ENCODE measurements around the gene ST3GAL2. TPM values are rescaled to one million over a fixed set of nuclear protein-coding genes. Genes with fewer than 3 reads are reported as not detected.

The ST3GAL2 gene
- total RNA-seq, 1 donor from 2014 or later = 134 TPM

DNA sequence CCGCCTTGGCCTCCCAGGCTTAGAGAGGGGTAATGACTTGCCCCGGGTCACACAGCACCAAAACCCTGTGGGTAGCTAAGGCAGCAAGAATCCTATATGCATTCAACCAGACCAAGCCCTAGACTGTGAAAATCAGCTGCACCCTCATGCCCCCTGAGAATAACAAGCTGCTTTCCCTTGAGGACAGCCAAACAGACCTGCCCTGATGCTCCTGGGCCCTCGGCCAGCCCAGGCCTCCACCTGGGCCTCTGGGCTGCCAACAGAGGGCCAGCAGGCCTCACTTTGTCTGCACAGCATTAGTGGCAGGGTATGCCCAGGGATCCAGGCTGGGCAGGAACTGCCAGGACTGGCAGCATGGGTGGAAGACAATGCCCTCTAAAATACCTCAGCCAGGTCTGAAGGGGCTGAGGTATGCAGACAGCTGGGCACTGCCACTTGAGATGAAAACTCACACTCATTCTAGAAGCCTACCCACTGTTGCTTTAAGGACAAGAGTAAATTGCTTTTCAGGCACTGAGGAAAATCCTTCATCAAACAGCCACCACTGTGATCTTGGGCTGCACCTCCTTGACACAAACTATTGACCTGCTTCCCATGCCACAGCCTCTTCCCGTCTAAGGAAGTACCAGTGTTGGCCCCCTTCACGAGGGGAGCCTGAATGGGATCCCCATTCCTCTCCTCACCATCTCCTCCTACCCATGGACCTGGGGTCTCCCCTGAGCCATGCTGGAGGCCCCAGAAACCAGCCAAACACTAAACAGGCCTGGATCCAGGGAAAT lies 8.8 kb downstream of the ST3GAL2 start:
- peaks cover 5% of the 10 kb centered on the region for H3K36me3 Mint-ChIP-seq (ENCODE audit: unreplicated experiment)
- TF ChIP-seq, protein P1, sequence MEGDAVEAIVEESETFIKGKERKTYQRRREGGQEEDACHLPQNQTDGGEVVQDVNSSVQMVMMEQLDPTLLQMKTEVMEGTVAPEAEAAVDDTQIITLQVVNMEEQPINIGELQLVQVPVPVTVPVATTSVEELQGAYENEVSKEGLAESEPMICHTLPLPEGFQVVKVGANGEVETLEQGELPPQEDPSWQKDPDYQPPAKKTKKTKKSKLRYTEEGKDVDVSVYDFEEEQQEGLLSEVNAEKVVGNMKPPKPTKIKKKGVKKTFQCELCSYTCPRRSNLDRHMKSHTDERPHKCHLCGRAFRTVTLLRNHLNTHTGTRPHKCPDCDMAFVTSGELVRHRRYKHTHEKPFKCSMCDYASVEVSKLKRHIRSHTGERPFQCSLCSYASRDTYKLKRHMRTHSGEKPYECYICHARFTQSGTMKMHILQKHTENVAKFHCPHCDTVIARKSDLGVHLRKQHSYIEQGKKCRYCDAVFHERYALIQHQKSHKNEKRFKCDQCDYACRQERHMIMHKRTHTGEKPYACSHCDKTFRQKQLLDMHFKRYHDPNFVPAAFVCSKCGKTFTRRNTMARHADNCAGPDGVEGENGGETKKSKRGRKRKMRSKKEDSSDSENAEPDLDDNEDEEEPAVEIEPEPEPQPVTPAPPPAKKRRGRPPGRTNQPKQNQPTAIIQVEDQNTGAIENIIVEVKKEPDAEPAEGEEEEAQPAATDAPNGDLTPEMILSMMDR (IDR thresholded peaks at IDR 0.05; ENCODE audit: partially characterized antibody, unreplicated experiment) = no peak
- no peak for DNase-seq
- peaks cover 22% of the 10 kb centered on the region for H3K9me3 Mint-ChIP-seq (ENCODE audit: unreplicated experiment)
- peak overlapping the region; percentile 69 for H3K27ac Mint-ChIP-seq (ENCODE audit: unreplicated experiment)
- peak overlapping the region; percentile 77 for H3K4me3 Mint-ChIP-seq (ENCODE audit: unreplicated experiment)
- peaks cover 26% of the 10 kb centered on the region for H3K27me3 Mint-ChIP-seq (ENCODE audit: unreplicated experiment)
- peaks cover 58% of the 10 kb centered on the region for H3K4me1 Mint-ChIP-seq (ENCODE audit: low read depth, unreplicated experiment)

DNA sequence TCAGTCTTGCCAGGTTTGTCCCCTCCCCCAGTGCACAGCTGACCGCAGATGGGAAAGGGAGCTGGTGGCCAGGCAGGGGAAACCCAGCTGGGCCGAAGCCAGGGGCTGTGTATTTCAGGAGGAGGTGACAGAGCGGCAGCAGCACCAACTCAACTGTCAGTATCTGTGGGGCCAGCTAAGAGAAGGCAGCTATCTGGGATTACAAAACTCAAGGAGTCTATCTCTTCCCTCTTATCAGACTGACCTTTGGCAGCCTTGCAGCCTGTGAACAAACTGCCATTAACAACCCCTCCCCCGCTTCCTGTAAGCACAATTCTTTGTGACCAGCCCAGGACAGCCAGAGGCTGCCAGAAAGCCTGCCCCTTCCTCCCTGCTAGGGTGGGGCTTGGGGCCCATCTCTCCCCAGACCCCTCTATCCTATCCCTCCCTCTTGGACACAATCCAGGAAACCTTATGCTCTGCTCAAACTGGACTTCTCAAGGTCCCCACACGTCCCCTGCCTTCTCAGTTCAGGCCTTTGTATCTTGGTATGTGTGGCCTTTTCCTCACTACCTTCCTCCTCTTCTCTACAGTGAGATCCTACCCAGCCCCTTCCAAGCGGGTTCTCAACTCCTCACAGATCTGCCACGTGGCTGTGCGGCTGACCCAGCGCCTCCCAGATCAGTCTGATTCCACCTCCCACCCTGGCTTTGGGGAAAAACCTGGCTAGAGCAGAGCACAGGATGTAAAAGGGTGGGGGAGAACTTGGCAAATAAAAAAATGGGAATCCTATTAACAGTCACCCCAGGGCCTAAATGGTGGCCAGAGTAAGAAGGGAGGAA lies 10.5 kb downstream of the ST3GAL2 start:
- peak; percentile 86 for DNase-seq
- peaks cover 24% of the 10 kb centered on the region for H3K27me3 Mint-ChIP-seq (ENCODE audit: unreplicated experiment)
- H3K27ac Mint-ChIP-seq (ENCODE audit: unreplicated experiment) = peak overlapping the region; percentile 98
- H3K36me3 Mint-ChIP-seq (ENCODE audit: unreplicated experiment) = peaks cover 5% of the 10 kb centered on the region
- TF ChIP-seq, protein P1 (IDR thresholded peaks at IDR 0.05; ENCODE audit: partially characterized antibody, unreplicated experiment) = no peak
- peak overlapping the region; percentile 72 for H3K4me3 Mint-ChIP-seq (ENCODE audit: unreplicated experiment)
- H3K4me1 Mint-ChIP-seq (ENCODE audit: low read depth, unreplicated experiment) = peaks cover 48% of the 10 kb centered on the region
- peaks cover 18% of the 10 kb centered on the region for H3K9me3 Mint-ChIP-seq (ENCODE audit: unreplicated experiment)

DNA sequence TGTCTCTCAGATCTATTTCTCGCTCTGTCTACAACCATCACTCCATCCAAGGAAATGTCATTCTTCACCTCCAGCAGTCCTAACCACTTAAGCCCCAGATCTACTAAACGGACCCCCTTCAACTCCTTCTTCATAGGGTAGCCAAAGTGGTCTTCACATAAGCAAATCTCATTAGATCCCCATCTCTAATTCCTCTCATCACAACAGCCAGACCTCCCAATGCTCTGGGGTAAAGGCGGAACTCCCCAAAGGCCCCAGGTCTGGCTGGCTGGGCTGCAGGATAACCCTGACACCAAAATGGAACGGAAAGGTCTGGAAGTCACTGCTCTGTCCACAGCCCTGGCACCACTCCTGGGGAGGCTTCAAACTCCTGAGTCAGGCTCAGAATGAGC lies 11.1 kb downstream of the ST3GAL2 start:
- H3K36me3 Mint-ChIP-seq (ENCODE audit: unreplicated experiment) = peaks cover 5% of the 10 kb centered on the region
- H3K4me1 Mint-ChIP-seq (ENCODE audit: low read depth, unreplicated experiment) = peaks cover 45% of the 10 kb centered on the region
- peak overlapping the region; percentile 98 for H3K27ac Mint-ChIP-seq (ENCODE audit: unreplicated experiment)
- DNase-seq = no peak
- TF ChIP-seq, protein P1 (IDR thresholded peaks at IDR 0.05; ENCODE audit: partially characterized antibody, unreplicated experiment) = no peak
- H3K9me3 Mint-ChIP-seq (ENCODE audit: unreplicated experiment) = peaks cover 18% of the 10 kb centered on the region
- H3K4me3 Mint-ChIP-seq (ENCODE audit: unreplicated experiment) = peak overlapping the region; percentile 72
- peaks cover 19% of the 10 kb centered on the region for H3K27me3 Mint-ChIP-seq (ENCODE audit: unreplicated experiment)

DNA sequence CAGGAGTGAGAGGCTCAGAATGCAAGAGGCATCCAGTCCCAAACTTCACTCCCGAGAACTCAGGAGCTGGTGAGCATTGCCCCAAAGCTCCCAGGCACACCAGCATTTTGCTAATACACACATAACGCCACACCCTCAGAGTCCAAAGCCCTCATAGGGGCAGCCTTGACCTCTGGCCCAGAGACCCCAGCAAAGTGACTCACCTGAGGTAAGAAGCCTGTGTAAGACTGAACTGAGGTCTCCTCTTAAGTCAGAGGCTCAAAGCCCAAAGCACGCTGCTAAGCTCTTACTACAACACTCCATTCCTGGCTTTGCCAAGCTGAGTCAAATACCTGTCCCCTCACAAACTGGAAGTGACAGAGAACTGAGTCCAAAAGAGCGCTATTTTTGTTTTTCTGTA lies 16.4 kb downstream of the ST3GAL2 start:
- peaks cover 38% of the 10 kb centered on the region for H3K4me1 Mint-ChIP-seq (ENCODE audit: low read depth, unreplicated experiment)
- DNase-seq = no peak
- H3K9me3 Mint-ChIP-seq (ENCODE audit: unreplicated experiment) = peaks cover 9% of the 10 kb centered on the region
- H3K36me3 Mint-ChIP-seq (ENCODE audit: unreplicated experiment) = peaks cover 2% of the 10 kb centered on the region
- peaks cover 7% of the 10 kb centered on the region for H3K27me3 Mint-ChIP-seq (ENCODE audit: unreplicated experiment)
- no peak overlapping the region for H3K4me3 Mint-ChIP-seq (ENCODE audit: unreplicated experiment)
- TF ChIP-seq, protein P1 (IDR thresholded peaks at IDR 0.05; ENCODE audit: partially characterized antibody, unreplicated experiment) = no peak
- no peak overlapping the region for H3K27ac Mint-ChIP-seq (ENCODE audit: unreplicated experiment)

Data from glutamatergic neuron (in vitro differentiated cells).